HG03060 (cell line): ENCODE data around the gene MRGPRD.

Source experiments
- ATAC-seq: cut with Tn5 transposase; IDR thresholded peaks from one replicate; pipeline ENCODE4 v1.9.1; 2021; ENCODE audit warnings: low read depth, moderate number of reproducible peaks; ENCODE audit not compliant: unreplicated experiment

MRGPRD gene

DNA sequence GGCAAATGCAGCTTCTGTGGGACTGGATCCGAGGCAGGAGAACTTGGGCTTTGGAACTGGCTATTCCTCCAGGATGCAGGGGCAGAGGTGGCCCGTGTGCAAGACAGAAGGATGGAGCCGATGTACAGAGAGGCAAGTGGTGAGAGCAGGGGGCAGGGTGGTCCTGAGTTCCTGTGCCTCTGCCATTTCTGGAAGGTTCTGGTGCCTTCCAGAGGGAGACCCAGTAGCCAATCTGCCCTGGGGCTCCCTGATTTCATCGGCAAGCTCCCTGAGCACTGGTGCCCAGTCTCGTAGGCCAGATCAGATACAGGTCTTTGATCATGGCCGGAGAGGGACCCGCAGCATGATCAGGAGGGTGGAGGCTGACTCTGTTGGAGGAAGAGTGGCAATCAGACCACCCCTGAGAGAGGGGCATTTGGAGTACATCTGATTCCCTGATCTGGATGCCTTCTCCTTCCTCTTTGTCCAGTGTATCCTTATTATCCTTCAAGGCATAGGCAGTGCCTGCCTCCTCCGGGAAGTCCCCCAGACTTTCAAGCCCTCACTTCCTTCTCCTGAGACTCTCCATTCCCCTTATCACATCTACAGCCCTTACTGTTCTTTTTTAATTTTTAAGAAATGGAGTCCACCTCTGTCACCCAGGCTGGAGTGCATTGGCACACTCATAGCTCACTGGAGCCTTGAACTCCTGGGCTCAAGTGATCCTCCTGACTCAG, 9.7 kb downstream of the MRGPRD start:
- ATAC-seq = no peak

DNA sequence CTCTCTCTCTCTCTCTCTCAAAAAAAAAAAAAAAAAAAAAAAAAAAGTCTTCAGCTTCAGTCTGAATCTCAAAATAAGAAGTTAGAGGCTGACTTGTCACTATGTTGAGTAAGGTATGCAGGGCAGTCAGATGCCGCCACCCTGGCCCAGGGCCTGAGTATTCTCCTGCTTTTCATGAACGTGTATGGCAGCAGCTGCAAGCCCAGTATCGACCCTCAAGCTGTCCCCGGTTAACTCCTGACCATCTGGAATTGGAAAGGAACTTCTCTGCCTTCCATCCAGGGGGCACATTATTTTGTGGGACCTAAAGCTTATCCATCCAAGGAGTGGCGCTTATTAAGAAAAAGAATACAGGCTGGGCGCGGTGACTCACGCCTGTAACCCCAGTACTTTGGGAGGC, 11.4 kb downstream of the MRGPRD start:
- no peak for ATAC-seq

DNA sequence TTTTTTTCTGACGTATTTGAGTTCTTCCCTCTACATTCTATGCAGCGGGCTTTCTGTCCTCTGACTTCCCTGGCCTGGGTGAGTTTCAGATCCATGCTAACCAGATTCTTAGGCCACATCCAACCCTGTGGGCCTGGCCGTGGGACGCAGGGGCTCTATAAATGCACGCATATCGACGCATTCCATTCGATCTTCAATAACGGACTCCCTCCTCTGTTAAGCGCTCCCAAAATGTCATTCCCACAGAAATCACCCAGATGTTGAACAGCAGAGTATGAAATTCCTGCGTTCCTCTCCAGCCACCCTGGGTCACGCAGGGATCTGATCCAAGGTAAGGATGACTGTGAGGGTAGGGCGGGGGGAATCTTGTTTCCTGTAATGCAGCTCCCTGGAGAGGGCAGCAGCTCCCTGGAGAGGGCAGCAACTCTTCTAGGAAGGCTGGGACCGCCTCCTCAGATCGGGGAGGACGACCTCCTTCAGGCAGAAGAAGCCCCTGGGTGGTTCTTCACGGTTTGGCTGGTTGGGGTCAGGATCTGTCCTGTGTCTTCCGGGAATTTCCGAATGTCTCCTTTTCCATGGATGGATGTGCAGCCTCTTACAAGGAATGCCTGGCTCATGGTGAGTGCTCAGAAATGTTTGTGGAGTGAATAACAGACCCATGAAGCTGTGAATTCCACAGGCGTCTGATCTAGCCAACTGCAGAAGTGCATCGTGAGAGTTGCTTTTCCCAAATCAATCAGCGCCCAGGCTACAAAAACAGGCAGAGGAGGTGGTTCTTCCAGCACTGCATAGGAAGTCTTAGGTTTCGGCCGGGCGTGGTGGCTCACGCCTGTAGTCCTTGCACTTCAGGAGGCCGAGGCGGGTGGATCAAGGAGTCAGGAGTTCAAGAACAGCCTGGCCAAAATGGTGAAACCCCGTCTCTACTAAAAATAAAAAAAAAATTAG, 12.2 kb downstream of the MRGPRD start:
- ATAC-seq = no peak

DNA sequence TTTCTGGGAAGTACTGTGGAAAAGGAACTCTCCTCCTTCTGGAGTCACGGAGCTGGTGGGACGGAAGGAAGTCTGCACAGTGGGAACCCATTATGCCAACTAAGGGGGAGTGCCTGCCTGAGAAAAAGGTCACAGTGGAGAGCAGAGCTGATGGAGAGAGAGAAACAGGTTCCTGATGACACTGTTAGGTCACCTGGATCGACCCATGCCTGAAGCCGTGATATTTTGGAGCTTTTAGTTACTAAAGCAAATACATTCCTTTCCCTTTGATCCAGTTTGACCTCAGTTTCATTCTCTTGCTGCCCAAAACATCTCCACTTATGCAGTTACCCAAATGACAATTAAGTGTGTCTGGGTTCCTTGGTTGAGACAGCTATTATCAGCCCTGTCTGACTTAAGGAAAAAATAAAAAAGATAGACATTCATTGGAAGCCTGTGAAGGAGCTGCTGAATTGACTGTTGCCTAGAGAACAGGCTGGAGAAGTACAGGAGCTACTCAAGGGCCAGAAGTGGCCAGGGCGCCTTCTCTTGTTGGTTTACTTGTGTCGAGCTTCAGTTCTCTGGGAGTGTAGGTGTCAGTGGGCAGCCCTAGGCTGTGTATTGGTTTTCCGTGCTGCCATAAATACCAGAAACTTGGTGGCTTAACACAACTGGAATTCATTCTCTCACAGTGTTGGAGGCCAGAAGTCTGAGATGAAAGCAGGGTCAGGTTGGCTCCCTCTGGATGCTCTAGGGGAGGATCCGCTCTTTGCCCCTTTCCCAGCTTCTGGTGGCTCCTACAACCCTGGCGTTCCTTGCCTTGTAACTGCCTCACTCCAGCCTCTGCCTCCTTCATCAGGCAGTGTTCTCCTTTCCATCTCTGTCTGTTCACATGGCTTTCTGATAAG, 13.6 kb downstream of the MRGPRD start:
- no peak for ATAC-seq

DNA sequence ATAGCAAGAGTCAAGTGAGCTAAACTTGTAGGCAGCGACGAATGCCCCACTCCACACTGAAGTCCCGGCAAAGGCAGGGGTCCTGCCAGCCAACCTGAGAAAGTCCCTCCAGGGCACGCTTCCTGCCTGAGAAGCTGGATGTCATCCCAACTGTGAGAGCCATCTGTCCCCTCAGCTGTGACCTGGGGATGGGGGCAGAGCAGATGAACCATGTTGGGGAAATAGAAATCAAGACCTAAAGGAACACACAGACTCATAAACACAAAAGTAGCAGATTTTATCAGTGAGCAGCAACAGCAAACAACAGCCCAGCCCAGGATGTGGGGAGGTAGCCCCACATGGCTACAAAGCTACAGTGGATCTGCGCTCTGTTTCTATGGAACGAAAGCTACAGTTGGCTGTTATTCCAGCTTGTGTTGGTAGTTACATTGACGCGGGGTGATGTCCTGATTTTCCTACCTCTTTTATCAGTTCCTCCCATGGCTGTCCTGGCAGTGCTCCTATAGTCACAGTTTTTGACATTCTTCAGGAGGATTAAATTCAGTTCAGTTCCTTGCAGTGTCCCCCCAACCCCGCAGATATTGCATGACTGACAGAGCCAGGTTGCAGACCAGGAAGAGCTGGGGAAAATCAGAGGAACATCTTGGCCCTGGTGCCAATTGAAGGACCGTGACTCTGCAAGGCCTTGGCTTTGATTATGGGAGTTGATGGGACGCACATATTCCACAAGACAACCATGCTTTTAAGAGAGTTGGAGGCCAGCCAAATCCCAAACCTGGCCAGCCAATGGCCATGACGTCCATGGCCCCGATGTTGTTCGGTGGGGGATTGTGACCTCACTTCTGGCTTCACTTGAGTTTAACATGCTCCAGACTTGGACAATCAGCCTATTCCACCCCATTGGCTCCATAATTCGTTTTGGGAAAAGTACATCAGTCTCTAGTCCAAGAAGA, 14.6 kb downstream of the MRGPRD start:
- no peak for ATAC-seq

DNA sequence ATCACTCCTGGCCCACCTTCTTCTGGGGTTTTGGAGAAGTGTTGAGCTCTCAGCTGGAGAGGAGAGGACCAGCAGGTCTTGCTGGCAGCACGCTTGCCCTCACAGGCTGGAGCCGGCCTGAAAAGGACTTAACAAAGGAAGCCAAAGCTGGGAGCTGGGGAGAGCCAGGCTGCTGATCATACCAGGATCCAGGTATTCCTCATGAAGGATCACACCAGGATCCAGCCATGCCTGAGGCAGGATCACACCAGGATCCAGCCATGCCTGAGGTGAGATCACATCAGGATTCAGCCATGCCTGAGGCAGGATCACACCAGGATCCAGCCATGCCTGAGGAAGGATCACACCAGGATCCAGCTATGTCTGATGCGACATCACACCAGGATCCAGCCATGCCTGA, 17.0 kb downstream of the MRGPRD start:
- ATAC-seq = no peak

DNA sequence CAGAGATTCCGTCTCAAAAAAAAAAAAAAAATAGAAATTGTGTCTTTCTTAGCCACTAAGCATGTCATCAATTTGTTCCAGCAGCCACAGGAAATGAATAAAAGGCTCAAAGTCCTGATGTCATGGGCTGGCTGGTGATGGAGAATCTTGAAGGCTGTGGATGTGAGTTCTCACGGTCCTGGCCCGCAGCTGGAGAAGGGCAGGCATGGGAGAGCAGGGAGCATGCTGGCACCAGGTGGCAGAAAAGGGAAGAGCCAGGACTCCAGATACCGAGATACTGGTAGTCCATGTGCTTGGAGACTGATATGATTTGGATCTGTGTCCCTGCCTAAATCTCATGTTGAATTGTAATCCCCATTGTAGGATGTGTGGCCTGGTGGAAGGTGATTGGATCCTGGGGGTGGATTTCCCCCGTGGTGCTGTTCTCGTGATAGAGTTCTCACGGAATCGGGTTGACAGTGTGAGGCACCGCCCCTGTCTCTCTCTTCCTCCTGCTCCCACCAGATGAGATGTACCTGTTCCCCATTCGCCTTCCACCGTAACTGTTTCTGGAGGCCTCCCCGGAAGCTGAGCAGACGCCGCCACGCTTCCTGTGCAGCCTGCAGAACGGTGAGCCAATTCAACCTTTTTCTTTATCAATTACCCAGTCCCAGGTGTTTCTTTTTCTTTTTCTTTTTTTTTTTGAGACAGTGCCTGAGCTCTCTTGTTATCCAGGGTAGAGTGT, 18.1 kb downstream of the MRGPRD start:
- no peak for ATAC-seq

DNA sequence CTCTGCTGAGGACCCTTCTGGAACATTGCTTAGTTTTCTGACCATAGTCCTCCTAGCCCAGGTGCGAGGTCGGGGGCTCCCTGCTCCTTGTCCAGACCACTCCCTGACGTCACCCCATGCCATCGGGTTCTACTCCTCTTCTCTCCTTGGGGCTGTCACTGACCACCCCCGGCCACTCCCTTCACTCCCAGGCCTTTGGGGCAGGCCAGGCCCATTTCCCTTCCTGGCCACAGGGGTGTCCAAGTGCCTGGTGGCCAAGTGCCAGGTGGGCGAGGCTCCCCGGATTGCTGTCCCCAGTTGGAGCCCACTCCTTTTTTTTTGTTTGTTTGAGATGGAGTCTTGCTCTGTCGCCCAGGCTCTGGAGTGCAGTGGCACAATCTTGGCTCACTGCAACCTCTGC, 19.5 kb downstream of the MRGPRD start:
- no peak for ATAC-seq

DNA sequence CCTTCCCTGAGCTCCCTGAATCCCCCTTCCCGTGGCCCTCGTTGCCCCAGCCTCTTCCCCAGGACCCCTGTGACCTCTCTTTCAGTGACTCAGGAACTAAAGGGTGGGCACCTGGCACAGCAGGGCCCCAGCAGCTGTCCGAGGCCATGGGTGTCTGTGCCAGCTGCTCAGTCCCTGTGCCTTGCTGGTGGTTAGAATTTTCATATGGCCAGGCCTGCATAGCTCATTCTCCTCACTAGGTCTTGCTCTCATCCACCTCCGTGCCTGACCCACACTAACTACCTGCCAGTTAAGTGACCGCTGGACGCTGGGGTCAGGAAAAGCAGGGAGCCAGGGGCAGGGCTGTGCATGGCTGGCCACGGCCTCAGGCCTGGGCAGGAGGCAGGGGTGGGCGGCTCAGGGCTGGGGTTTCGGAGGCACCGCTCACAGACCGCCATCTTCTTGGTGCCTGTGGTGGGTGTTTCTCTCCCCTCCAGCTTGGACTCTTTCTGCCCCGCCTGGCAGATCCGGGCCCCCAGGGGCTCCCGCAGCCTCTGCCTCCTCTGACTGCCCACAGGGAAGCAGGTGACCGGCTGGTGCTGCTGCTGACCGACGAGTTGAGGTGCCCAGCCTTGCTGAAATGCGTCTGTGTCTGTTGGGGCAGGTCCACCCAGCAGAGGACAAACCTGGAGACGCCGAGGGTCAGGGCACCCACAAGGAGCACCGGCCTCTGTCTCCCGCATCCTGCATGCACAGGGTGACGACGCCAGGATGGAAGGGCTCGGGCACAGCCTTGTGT, 20.3 kb downstream of the MRGPRD start:
- no peak for ATAC-seq

DNA sequence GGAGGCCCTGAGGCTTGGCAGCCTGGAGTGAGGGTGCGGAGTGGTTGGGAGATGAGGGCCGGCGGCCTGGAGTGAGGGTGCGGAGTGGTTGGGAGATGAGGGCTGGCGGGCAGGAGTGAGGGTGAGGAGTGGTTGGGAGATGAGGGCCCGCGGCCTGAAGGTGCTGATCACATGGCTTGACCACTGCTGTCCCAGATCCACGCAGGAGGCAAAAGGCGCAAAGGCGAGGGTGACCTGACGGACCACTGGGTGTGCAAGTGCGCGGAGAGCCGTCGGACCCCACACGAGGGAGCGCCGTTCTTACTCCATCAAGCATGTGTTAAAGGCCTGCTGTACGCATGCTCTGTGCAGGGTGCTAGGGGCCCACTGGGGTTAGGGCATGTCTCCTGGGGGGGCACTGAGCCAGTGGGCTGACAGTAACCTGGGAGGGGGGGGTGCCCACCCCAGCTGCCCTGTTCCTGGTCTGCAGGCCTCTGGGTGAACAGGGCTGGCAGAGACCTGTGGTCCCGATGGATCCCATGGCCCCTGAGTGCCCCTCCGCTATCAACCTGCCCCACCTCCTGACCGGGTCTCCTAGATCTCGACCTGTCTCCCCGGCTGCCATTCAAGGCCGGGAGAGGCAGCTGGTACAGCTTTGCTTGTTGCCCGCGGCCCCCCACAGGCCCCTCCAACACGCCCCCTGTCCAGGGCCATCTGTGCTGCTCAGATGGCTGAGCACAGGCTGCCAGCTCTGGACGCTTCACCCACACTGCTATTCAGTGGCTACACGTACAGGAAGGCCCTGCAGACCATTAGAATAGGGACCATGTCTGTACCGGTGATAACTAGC, 21.1 kb downstream of the MRGPRD start:
- ATAC-seq = no peak

DNA sequence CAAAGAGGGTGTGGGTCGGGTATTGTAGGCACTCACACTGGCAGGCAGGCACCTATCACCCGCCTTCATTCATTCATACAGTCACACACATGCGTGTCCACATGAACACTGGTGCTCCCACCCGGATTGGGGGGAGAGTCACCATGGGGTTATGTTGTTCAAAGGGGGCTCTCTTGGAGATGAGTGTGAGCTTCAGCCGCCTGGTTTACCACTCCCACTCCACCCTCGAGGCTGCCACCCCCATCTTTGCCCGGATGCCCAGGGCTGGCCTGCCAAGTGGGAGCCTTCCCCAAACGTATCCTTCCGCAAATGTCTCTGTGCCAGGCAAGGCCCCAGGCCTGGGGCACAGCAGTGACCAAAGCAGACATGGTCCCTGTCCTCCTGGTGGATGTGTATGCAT, 22.6 kb downstream of the MRGPRD start:
- no peak for ATAC-seq

DNA sequence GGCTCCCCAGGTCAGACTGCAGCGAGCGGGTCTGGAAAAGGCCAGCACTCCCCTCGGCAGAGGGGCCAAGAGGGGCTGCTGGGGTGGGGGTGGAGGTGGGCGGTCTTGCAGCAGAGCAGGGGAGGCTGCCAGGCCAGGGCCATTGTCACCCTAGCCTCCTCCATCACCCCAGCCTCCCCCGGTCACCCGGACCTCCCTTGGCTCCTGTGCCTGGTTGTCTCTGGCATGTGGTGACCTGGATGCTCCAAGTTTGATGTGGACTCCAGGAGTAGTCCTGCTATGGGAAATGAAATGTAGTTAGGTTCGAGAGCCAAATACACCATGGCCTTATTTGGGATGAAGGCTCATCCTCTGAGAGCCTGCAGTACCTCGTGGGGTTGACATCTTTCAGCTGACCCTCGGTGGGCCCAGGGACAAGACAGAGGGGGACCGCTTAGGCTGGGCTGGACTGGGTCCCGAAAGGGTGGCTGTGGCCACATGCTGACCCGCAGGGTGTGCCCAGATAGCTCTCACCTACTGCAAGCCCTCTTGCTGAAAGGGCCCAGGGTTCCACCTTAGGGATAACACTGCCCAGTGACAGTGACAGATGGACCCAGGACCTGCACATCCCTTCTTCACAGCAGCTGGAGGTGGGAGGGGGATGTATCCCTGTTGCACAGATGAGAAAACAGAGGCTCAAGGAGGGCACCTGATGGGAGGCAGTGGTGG, 24.1 kb downstream of the MRGPRD start:
- no peak for ATAC-seq

DNA sequence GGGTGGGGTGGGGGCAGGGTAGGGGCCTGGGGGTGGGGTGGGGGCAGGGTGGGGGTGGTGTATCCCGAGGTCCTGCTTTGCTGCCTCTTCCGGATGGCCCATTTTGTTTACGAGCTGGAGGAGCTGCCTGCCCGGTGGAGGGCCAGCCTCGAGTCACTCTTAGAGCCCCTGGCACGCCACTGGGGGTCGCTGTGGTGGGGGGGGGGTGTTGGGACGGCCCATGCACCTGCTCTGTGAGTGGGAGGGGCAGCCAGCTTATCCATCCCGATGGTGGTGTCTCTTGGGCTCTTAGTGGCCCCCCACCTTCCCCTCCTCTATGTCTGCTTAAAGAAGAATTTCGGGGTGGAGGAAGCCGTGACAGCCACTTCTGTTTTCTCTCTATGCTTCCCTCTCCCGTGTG, 24.6 kb downstream of the MRGPRD start:
- no peak for ATAC-seq

DNA sequence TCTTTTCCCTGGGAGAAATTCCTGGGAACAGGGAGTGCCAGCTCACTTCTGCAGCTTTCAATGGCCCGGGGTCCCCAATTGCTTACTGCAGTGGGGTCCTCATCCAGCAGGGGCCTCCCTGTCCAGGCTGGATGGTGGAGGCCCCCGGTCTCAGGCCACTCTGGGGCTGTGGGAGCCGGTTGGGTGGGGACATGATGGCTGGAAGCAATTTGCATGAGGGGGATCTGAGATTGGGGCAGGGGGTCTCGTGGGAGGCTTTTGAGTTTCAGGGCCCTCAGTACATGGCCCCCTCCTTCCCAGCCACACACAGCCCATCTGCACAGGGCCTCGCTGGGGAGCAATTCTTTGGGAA, 25.2 kb downstream of the MRGPRD start:
- ATAC-seq = no peak

DNA sequence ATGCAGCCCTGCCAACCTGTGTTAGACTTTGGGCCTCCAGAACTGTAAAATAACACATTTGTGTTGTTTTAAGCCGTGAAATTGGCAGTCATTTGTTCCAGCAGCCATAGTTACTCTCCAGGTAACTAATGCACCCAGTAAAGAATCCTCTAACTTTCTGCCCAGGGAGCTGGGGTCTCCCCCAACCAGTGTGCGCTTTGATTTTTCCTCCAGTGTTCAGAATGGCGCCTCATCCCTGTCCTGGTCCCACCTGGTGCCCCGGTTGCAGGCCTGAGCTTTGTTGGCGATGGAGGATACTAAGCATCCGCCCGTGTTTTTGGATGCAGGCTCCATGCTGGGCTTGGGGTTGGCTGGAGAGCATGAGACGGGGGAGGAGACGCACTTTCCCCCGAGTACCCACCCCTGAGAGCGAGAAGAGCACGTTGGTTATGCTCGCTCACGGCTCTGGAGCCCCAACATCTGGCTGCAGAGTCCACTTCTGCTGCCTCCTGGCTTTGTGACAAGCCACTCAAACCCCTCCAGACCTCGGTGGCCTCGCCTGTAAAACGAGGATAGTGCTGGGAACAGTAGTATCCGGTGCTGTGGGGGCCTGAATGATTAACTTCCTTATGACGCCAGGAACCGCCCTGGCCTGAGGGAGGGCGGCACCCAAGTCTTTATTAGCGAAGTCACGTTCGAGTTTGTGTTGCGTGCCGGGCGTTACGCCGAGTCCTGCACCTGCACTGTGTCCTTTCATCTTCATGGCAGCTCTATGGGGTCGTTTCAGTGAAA, 25.8 kb downstream of the MRGPRD start:
- no peak for ATAC-seq

DNA sequence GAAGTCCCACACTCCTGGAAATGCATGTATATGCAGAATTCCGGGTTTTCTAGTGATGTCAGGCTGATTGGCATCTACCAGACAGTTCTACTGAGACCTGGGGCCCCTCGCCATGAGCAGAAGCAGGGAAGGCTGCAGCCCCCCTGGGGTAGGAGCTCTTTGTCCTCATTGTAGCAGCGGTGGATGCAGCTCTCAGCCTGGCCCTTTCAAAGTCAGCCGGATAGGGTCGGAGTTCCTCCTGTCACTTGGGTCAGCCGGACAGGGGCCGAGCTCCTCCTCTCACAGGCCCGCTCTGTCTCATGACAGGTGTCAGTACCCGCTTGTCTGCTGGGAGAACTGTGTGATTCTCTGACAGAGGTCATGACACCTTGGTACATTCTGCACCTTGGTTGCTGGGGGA, 30.0 kb downstream of the MRGPRD start:
- no peak for ATAC-seq
